Activated T-cell treated with anti-CD3 and anti-CD28 coated beads for 4 hours (primary cell): ENCODE results near the gene MAGEA6.

Experiments
- DNase-seq: peaks from one replicate; pipeline ENCODE4 v3.0.0-alpha.2; 2020

Gene MAGEA6

GRCh38 chrX:152733261-152733975 is 36.1 kb downstream of the MAGEA6 start, which contains the start of the genes CSAG1 and MAGEA12:
Gene CSAG1 (minus strand): TSS chrX:152733721. CDS start chrX:152732460, 1,261 bp downstream.
Gene MAGEA12 (plus strand): TSS chrX:152733757. CDS start chrX:152736162, 2,405 bp downstream.
- DNase-seq: no peak

- DNase-seq: no peak
Observed at GRCh38 chrX:152725409-152725808, 44.1 kb downstream of the MAGEA6 start.
